ENCODE results near the gene DAGLA. TPM values are rescaled to one million over a fixed set of nuclear protein-coding genes. Genes with fewer than 3 reads are reported as not detected.

Gene DAGLA
- total RNA-seq, 2 experiments from 2014 or later, result 0.05 TPM; not detected in 1

GRCh38 chr11:61753672-61754071, 73.5 kb downstream of the DAGLA start:
- H3K4me1 Mint-ChIP-seq (ENCODE audit: low read depth), result peaks cover 21% of the 10 kb centered on the region
- H3K4me3 Mint-ChIP-seq, result peak overlapping the region; percentile 52
- no peaks in the 10 kb centered on the region for H3K36me3 Mint-ChIP-seq (ENCODE audit: low read depth)
- no peak for TF ChIP-seq CTCF (IDR thresholded peaks at IDR 0.05)
- intact Hi-C loops (cut with micrococcal nuclease), result no loop called here
- POLR2A ChIA-PET, result interaction anchor here (1.3 kb wide), 1 partner anchor 22 kb away, joined by 3 read pairs; no protein-coding TSS in a partner anchor
- no peak for DNase-seq
- H3K9me3 Mint-ChIP-seq, result no peaks in the 10 kb centered on the region
- H3K27me3 Mint-ChIP-seq, result peaks cover 30% of the 10 kb centered on the region
- no peak for ATAC-seq
- no peak overlapping the region for H3K27ac Mint-ChIP-seq
- CTCF ChIA-PET, result interaction anchor here (0.6 to 1.3 kb wide), 7 partner anchors 8 to 87 kb away, joined by 3 to 4 read pairs (median 3); no protein-coding TSS in a partner anchor

GRCh38 chr11:61754534-61755482, 74.6 kb downstream of the DAGLA start:
- intact Hi-C loops (cut with micrococcal nuclease), result no loop called here
- no peaks in the 10 kb centered on the region for H3K9me3 Mint-ChIP-seq
- TF ChIP-seq CTCF (IDR thresholded peaks at IDR 0.05), result no peak
- ChIA-PET CTCF (interaction anchor here (1.4 kb wide), 1 partner anchor 354 kb away, joined by 4 read pairs; no protein-coding TSS in a partner anchor), POLR2A (interaction anchor here (1.1 to 1.3 kb wide), 2 partner anchors 21 to 68 kb away, joined by 3 read pairs; no protein-coding TSS in a partner anchor)
- peaks cover 21% of the 10 kb centered on the region for H3K4me1 Mint-ChIP-seq (ENCODE audit: low read depth)
- no peak overlapping the region for H3K4me3 Mint-ChIP-seq
- no peak for DNase-seq
- no peaks in the 10 kb centered on the region for H3K36me3 Mint-ChIP-seq (ENCODE audit: low read depth)
- no peak overlapping the region for H3K27ac Mint-ChIP-seq
- ATAC-seq, result no peak
- peaks cover 24% of the 10 kb centered on the region for H3K27me3 Mint-ChIP-seq

DNA sequence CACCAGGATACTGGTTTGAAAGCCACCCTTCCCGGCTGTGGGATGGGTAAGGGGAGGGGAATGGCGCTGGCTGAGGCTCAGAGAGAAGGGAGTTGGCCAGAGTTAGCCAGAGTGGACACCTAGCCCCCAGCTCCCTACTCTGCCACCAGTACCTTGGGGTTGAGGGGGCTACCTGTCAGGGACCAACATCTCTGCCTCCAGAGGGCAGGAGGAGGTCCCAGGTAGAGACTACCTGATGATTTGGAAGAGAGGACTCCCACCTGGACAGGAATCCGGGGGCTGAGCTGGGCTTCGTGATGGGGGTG, 75.9 kb downstream of the DAGLA start:
- CTCF ChIA-PET, result interaction anchor here (1.4 to 1.5 kb wide), 2 partner anchors 9 to 352 kb away, joined by 4 read pairs; no protein-coding TSS in a partner anchor
- Mint-ChIP-seq H3K9me3 (no peaks in the 10 kb centered on the region), H3K4me1 (ENCODE audit: low read depth) (peaks cover 21% of the 10 kb centered on the region), H3K4me3 (no peak overlapping the region), H3K27ac (peak overlapping the region; percentile 85), H3K27me3 (peaks cover 19% of the 10 kb centered on the region), H3K36me3 (ENCODE audit: low read depth) (no peaks in the 10 kb centered on the region)
- no peak for TF ChIP-seq CTCF (IDR thresholded peaks at IDR 0.05)
- intact Hi-C loops (cut with micrococcal nuclease), result no loop called here
- POLR2A ChIA-PET, result no interaction called here
- DNase-seq, result no peak
- ATAC-seq, result no peak

DNA sequence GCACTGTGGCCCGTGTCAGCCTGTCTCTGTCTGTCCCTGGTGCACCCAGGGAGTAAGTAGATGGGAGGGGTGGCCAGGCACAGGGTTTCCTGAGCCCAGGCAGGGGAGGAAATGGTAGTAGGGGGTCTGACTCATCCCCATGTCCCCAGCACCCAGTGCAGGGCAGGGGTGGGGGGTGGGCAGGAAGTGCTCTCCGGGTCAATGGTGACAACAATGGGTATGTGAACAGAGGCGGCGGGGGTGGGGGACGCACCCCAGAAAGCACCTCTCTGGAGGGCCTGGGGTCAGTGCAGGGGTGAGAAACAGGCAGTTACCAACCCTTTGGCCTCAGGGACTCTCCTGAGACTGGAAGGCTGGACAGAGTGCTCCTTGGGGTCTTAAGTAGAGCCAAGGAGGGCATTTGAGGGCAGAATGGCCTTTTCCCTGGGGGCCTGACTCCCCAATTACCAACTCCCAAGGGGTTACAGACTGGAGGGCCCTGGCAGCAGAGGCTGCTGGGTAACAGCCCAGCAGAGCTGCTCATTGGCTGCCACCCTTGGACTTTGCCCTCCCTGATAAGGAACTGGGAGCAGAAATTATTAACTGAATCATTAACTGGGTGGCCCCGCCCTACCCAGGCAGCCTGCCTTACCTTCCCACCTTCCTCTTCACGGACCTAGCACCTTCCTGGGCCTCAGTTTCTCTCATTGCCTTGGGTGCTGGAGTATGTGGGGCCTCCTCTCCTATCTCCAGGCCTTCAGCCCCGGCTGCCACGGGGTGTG, 76.4 kb downstream of the DAGLA start:
- Mint-ChIP-seq H3K36me3 (ENCODE audit: low read depth) (no peaks in the 10 kb centered on the region), H3K9me3 (no peaks in the 10 kb centered on the region), H3K4me1 (ENCODE audit: low read depth) (peaks cover 21% of the 10 kb centered on the region), H3K4me3 (no peak overlapping the region), H3K27me3 (peaks cover 15% of the 10 kb centered on the region), H3K27ac (peak overlapping the region; percentile 85)
- ChIA-PET POLR2A (no interaction called here), CTCF (interaction anchor here (1.4 to 1.5 kb wide), 2 partner anchors 10 to 352 kb away, joined by 4 read pairs; no protein-coding TSS in a partner anchor)
- ATAC-seq (peak; percentile 92), DNase-seq (peak; percentile 81)
- no peak for TF ChIP-seq CTCF (IDR thresholded peaks at IDR 0.05)
- intact Hi-C loops (cut with micrococcal nuclease), result no loop called here

Data from activated CD8-positive, alpha-beta T cell treated with anti-CD3 and anti-CD28 coated beads for 36 hours (primary cell).